ENCODE measurements around the gene DRD4. TPM values are rescaled to one million over a fixed set of nuclear protein-coding genes. Genes with fewer than 3 reads are reported as not detected.
"Not testable (repeated sequence)": the region's sequence is repeated elsewhere in the genome, so short reads cannot be mapped to it uniquely, and the experiment has no call there.

DRD4 gene
- total RNA-seq, 1 experiment from 2014 or later, result not detected

DNA sequence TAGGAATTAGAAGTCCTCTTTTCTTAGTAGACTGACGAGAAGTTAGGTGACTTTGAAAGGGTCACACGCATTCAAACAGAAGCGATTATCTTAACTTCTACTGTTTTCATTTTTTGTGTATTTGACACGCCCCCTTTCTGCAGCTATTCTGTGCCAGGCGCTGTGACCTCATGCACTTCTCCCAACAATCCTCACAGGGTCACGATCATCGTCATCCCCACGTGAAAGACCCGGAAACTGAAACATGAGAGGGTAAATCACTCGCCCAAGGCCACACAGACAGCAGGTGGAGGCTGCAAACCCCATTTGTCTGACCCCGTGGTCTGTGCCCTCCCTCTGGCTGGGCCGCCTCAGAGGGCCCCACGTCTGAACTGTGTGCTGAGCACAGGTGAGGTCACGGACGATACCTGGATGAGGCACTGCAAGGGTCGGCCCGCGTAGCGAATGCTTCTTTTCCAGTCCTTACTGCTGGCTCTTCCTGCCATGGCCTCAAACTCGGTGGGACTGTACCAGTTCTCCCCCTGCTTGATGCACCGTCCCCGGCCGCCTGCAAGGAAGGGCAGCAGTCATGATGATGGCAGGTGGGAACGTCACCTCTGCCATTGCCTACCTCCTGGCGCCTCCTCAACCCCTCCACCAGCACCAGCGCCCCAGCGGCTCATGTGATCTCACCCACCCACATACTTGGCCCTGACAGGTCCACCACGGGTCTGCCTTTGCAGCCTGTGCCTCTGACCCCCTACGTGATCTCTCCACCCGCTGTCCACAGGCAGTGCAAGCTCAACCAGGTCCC, 49.6 kb downstream of the DRD4 start:
- DNase-seq (ENCODE audit: low read depth, low spot score), result no peak
- in situ Hi-C loops (cut with HindIII; ENCODE audit: low pct_unique_long_range_greater_than_20kb, low sequenced_read_pairs), result no loop called here

DNA sequence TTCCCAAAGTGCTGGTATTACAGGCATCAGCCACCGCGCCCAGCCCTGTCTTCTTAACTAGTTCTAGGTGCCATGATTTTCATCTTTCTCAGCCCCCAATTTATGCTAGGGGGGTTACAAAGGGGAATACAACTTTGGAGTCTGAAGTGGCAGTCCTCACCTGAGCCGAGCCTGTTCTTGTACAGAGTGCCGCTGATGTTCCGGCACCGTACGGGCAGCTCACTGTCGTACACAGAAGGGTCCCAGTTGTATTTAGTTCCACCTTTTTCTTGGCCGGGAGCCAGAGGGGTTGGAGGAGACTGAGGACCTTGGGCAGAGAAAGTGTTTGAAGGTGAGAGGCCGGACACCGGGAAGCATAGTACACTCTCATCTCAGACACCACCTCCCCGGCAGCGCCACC, 50.7 kb downstream of the DRD4 start:
- in situ Hi-C loops (cut with HindIII; ENCODE audit: low pct_unique_long_range_greater_than_20kb, low sequenced_read_pairs), result no loop called here
- DNase-seq (ENCODE audit: low read depth, low spot score), result no peak

DNA sequence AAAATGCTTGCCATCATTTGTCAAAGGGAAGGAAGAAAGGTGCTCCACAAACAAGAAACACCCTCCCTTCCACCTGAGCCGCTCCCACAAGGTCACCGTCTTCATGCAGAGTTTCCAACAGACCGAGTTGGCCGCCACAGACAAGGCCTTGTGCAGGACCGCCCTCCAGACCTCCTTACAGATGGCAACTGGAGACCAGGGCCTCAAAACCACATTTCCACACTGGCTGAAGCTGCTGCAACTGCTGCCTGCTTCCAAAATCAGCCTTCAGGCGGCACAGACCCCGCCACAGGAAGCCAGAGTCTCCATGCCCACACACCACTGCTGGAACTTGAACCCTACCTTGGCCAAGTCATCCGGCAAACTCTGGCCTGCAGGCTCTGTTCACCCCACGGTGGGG, 51.6 kb downstream of the DRD4 start:
- in situ Hi-C loops (cut with HindIII; ENCODE audit: low pct_unique_long_range_greater_than_20kb, low sequenced_read_pairs), result no loop called here
- DNase-seq (ENCODE audit: low read depth, low spot score), result no peak

- in situ Hi-C loops (cut with HindIII; ENCODE audit: low pct_unique_long_range_greater_than_20kb, low sequenced_read_pairs), result no loop called here
- DNase-seq (ENCODE audit: low read depth, low spot score), result no peak
These were observed 52.6 kb downstream of the DRD4 start for GRCh38 chr11:689625-690024.

- DNase-seq (ENCODE audit: low read depth, low spot score); in situ Hi-C loops (cut with HindIII; ENCODE audit: low pct_unique_long_range_greater_than_20kb, low sequenced_read_pairs): not testable (repeated sequence)
These were observed 53.2 kb downstream of the DRD4 start for GRCh38 chr11:690244-690643.

Other genes with a start within 250 kb of the DRD4 start
- not detected in 2 replicates for gene PKP3, start 243.1 kb upstream of the DRD4 start, total RNA-seq (2014; rRNA removed; shearing (Covaris generic))
- gene SIGIRR, start 222.3 kb upstream of the DRD4 start, total RNA-seq (2014; rRNA removed; shearing (Covaris generic)), result 23.4 and 25.6 TPM in 2 replicates
- gene ANO9, start 195.3 kb upstream of the DRD4 start, total RNA-seq (2014; rRNA removed; shearing (Covaris generic)), result not detected in 2 replicates
- gene PTDSS2, start 187.0 kb upstream of the DRD4 start, total RNA-seq (2014; rRNA removed; shearing (Covaris generic)), result 41.7 and 45.6 TPM in 2 replicates
- gene RNH1, start 130.0 kb upstream of the DRD4 start, total RNA-seq (2014; rRNA removed; shearing (Covaris generic)), result 178 and 180 TPM in 2 replicates
- 48.3 and 55.6 TPM in 2 replicates for gene HRAS, start 101.7 kb upstream of the DRD4 start, total RNA-seq (2014; rRNA removed; shearing (Covaris generic))
- gene LRRC56, start 99.7 kb upstream of the DRD4 start, total RNA-seq (2014; rRNA removed; shearing (Covaris generic)), result 0.11 and 0.13 TPM in 2 replicates
- 1.8 and 2.1 TPM in 2 replicates for gene LMNTD2, start 76.5 kb upstream of the DRD4 start, total RNA-seq (2014; rRNA removed; shearing (Covaris generic))
- gene RASSF7, start 76.3 kb upstream of the DRD4 start, total RNA-seq (2014; rRNA removed; shearing (Covaris generic)), result 7.8 and 8.0 TPM in 2 replicates
- 22.0 and 22.6 TPM in 2 replicates for gene PHRF1, start 60.8 kb upstream of the DRD4 start, total RNA-seq (2014; rRNA removed; shearing (Covaris generic))
- gene IRF7, start 21.3 kb upstream of the DRD4 start, total RNA-seq (2014; rRNA removed; shearing (Covaris generic)), result 3.5 and 3.7 TPM in 2 replicates
- not detected in 2 replicates for gene CDHR5, start 12.3 kb upstream of the DRD4 start, total RNA-seq (2014; rRNA removed; shearing (Covaris generic))
- gene SCT, start 10.1 kb upstream of the DRD4 start, total RNA-seq (2014; rRNA removed; shearing (Covaris generic)), result not detected in 2 replicates
- gene DEAF1, start 58.0 kb downstream of the DRD4 start, total RNA-seq (2014; rRNA removed; shearing (Covaris generic)), result 26.1 and 33.8 TPM in 2 replicates
- 6.5 and 10.8 TPM in 2 replicates for gene TMEM80, start 58.5 kb downstream of the DRD4 start, total RNA-seq (2014; rRNA removed; shearing (Covaris generic))
- 0.61 and 3.0 TPM in 2 replicates for gene EPS8L2, start 69.0 kb downstream of the DRD4 start, total RNA-seq (2014; rRNA removed; shearing (Covaris generic))
- 206 and 219 TPM in 2 replicates for gene TALDO1, start 110.2 kb downstream of the DRD4 start, total RNA-seq (2014; rRNA removed; shearing (Covaris generic))
- 22.8 and 23.0 TPM in 2 replicates for gene GATD1, start 140.2 kb downstream of the DRD4 start, total RNA-seq (2014; rRNA removed; shearing (Covaris generic))
- gene CEND1, start 152.8 kb downstream of the DRD4 start, total RNA-seq (2014; rRNA removed; shearing (Covaris generic)), result 0.53 TPM in 1 of 2 replicates, not detected in the other
- 16.2 and 16.3 TPM in 2 replicates for gene SLC25A22, start 161.0 kb downstream of the DRD4 start, total RNA-seq (2014; rRNA removed; shearing (Covaris generic))
- gene PIDD1, start 168.0 kb downstream of the DRD4 start, total RNA-seq (2014; rRNA removed; shearing (Covaris generic)), result 4.2 and 6.1 TPM in 2 replicates
- 1,043 and 1,055 TPM in 2 replicates for gene RPLP2, start 172.7 kb downstream of the DRD4 start, total RNA-seq (2014; rRNA removed; shearing (Covaris generic))
- gene PNPLA2, start 181.6 kb downstream of the DRD4 start, total RNA-seq (2014; rRNA removed; shearing (Covaris generic)), result 6.3 and 7.9 TPM in 2 replicates
- not detected in 2 replicates for gene CRACR2B, start 190.7 kb downstream of the DRD4 start, total RNA-seq (2014; rRNA removed; shearing (Covaris generic))
- gene CD151, start 195.7 kb downstream of the DRD4 start, total RNA-seq (2014; rRNA removed; shearing (Covaris generic)), result 228 and 233 TPM in 2 replicates
- gene POLR2L, start 205.3 kb downstream of the DRD4 start, total RNA-seq (2014; rRNA removed; shearing (Covaris generic)), result 397 and 411 TPM in 2 replicates
- gene TSPAN4, start 205.6 kb downstream of the DRD4 start, total RNA-seq (2014; rRNA removed; shearing (Covaris generic)), result 150 and 167 TPM in 2 replicates

Measured in SK-MEL-5 (cell line).